HG02852 (cell line): Measurements from ENCODE around the gene WWTR1.

Source experiments
- ATAC-seq: cut with Tn5 transposase; IDR thresholded peaks from one replicate; pipeline ENCODE4 v1.9.1; 2021; ENCODE audit warnings: mild to moderate bottlenecking, moderate library complexity; ENCODE audit not compliant: unreplicated experiment

Gene WWTR1

DNA sequence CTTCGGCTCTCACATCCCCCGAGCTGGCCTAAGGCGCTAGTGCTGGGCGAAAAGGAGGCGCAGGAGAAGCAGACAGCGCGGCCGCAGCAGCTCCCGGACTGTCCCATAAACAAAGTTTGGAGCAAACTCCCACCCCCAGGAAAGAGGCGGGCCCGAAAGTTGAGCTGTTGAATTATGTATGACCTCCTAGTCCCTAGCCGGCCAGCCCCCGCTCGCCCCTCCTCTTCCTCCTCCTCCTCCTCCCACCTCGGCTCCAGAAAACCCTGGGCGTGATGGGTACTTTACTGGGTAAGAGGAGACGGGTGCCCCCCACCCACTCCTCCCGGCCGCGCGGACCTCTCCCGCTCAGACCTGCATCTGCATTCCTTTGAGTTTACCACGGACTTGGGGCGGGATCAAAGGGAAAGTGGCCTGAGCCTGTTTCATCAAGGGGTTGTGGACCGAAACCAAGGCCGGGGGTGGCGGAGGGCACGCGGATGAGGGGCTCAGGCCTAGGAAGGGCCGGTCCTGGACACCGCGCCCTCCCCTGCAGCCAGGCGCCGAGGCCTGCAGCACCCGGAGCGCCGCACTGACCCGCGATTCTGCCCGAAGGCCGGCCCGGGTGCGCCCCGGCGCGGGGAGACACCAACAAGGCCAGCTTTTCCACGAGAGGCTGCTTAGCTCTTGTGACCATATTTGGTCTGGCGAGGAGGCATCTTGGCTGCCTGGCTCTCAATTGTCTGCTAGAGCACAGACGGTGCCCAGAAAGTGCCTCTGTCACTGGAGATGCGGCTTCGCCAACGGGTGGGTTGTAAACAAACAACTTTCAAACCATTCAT, at the start of gene WWTR1:
Gene WWTR1, minus strand, starts transcription at position 100 of the 818 bp plus-strand sequence. CDS start 719 bp downstream, outside the sequence.
- peak; percentile 76 for ATAC-seq

DNA sequence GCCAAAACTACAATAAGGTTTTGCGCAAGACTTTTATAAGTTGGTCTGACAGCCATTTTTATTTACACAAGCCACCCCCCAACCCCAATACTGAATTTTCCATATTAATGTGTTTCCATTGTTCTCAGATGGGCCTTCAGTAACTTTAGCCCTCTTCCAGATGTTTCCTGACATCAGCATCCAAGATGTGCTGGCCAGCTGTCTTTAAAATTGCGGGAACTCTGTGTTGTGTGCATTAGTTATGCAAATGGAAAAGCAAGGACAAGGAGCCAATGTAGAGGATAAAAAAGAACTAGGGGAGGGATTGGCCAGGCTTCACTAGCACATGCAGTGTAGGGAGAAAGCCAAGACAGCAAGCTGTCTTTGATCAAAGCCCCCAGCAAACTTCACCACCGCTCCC, 49.1 kb upstream of the WWTR1 start:
- no peak for ATAC-seq

DNA sequence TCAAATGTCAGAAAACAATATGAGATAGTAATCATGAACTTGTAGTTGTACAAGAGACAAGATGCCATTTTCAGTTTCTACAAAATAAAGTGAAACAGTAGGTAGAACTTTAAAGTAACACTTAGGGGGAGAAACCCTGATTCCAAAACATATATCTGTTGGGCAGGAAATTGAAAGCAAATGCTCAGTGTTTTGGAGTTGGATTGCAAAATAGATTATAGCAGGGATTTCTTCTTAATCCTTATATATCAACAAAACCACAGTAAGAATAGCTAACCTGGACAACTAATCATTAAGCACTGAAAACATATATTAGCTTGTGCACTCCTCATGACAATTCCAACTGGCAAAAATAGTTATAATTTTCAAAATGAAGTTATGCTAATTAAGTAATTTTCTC, 47.6 kb upstream of the WWTR1 start:
- no peak for ATAC-seq

DNA sequence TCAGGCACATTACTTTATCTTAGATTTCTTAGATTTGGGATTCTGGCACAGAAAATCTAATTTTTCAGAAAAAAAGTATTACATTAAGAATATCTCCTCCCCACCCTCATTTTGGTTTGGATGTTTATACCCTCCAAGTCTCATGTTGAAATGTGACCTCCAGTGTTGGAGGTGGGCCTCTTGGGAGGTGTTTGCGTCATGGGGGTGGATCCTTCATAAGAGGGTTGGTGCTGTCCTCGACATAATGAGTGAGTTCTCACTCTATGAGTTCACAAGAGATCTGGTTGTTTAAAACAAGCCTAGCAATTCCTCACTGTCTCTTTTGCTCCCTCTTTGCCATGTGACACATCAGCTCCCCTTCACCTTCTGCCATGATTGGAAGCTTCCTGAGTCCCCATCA, 45.6 kb upstream of the WWTR1 start:
- ATAC-seq, result no peak

DNA sequence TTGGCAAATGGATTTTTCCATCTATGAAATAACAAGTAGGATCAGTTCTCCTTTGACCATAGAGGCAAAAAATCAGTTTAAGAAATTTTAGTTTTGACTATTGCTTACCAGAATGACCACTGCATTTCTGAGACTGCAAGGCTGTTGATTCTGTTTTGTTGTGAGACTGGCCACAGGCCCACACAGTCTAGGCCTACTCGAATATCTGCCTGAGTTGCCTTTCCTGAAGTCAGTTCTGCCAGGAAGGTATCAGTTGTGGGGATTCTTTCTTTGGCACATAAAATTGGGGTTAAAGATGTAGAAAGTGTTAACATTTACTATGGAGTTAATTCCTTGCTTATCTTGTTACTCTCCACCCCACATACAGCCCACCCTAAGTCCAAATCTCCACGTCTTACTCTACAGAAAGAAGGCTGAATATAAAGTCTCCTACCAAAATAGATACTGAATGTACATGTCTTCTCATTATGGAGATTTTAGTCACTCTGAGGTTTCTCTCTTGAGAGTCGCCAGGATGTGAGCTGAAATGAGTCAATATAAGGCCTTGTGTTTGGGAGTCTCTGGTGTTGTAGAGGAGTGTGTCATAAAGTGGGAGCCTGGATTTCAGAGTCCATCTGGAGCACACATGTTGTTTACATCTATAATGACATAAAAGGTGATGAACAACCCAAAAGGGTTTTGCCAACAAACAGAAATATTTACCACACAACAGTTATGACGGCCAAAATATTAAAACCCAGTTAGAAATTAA, 45.0 kb upstream of the WWTR1 start:
- peak; percentile 63 for ATAC-seq

DNA sequence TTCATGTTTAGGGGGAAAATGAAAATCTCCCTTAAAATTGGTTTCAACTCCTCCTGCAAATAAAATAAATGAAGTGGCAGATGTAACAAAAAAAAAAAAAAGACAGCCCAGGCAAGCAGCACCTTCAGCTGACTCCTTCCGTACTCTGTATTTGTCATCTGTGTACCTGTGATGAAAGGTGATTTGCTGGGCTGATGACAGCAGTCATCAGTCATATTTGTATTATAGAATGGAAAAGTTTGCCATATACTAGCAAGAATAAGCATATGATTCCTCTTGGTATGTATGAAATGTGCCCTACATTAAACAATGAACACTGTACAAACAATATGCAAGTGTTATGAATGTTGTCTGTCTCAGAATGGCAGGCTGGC, 44.1 kb upstream of the WWTR1 start:
- peak; percentile 42 for ATAC-seq

DNA sequence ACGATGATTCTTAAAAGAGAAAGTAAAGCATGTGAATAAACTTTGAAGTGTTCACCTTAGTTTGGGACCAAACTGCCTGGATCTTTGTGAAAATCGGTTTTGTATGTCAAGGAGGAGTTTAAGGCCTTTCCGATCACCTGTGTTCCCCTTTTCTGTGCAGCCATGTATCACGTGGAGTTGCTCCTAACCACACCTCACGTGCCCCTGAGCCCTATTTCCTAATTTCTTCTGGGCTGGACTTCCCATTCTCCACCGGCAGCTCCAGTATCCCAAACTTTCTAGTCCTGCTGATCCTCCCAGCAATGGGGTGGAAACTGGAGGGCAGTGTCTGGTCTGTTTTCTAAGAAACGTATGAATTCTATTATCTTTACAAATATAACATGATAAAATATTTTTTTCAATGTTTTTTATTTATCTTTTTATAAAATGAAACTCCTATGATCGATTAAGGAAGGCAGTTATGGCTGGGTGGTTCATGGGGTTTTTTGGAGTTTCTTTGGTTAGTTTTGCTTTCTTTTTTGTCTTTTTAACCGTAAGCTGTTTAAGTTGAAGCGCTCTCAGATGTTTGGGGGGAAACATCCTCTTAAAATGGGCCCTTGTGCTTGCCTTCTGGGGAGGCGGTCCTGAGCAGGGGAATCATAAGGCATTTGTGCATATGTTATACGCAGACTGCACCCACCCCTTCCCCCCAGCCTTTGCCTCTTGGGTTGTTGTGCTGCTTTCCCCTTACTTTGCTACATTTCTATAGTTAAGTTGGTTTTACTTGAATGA, 43.6 kb upstream of the WWTR1 start:
- ATAC-seq, result peak; percentile 35

DNA sequence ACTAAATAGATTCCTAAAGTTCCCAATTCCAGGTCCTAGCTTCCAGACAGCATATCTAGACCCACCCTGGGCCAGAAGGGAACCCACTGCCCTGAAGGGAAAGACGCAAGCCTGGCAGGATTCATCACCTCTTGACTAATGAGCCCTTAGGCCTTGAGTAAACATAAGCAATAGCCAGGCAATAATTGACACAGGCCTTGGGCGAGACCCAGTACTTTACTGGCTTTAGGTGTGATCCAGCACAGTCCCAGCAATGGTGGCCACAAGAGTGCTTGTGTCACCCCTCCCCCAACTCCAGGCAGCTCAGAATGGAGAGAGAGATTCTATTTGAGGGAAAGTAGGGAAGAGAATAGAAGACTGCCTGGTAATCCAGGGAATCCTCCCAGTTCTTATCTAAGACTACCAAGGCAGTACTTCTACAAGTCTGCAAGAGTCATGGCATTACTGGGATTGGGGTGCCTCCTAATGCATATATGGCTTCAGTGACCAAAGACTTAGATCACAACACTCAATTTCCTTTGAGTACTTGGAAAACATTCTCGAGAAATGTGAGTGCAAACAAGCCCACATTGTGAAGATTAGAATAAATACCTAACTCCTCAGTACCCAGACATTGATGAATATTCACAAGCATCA, 30.4 kb upstream of the WWTR1 start:
- ATAC-seq, result no peak

DNA sequence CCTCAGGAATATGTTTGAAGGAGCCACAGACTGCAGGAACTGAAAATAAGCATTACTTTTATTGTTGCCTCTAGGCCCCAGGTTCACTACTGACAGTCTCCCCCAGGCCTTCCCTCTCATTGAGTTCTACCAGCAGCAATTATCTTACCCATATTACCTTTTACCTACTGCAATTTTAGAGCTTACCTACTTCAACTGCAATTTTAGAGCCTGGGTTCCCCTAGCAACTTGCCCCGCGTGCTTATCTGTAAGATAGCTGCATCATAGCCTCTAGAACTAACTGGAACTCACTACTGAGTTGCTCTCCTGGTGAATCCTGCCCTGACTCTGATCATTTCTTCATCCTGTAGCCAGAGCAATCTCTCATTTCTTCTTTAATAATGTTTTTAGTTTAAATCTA, 29.2 kb upstream of the WWTR1 start:
- no peak for ATAC-seq

DNA sequence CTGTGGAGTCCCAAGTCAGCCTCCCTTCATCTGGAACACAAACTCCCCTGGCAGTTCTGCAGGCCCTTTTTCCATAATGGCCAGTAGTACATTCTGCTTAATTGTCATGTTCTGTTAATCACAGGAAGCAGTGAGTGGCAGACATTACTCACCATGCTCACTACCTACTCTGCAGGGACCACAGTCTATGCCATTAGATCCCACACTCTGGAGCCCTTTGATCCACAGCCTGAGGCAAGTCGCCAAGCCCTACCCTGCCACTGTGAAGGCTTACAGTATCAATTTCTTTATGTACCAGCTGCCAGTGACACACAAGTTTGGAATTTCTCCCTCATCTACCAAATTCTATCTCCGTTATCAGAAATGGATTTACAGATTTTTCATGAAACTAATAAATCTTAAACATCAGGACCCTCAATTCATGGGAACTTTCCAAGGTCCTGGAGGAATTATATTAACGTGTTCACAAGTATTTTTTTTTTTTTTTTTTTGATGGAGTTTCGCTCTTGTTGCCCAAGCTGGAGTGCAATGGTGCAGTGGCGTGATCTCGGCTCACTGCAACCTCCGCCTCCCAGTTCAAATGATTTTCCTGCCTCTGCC, 20.6 kb upstream of the WWTR1 start:
- no peak for ATAC-seq

DNA sequence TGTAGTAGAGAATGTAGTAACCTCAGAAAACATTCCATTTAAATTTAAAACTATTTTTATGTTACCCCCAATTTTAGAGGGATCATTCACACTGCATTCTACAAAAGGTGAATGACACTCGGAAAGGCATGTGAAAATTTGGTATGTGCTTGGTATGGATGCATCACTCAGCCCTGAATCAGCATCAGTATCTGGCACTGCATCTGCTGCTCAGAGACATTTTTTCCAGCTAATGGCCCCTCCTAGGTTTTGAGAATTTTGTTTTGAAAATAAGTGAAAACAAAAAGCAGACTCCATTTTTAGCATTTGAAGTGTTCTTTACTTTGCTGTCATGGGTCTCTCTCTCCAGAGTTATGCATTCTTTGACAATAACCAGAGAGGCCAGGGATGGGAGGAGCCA, 15.6 kb upstream of the WWTR1 start:
- no peak for ATAC-seq

DNA sequence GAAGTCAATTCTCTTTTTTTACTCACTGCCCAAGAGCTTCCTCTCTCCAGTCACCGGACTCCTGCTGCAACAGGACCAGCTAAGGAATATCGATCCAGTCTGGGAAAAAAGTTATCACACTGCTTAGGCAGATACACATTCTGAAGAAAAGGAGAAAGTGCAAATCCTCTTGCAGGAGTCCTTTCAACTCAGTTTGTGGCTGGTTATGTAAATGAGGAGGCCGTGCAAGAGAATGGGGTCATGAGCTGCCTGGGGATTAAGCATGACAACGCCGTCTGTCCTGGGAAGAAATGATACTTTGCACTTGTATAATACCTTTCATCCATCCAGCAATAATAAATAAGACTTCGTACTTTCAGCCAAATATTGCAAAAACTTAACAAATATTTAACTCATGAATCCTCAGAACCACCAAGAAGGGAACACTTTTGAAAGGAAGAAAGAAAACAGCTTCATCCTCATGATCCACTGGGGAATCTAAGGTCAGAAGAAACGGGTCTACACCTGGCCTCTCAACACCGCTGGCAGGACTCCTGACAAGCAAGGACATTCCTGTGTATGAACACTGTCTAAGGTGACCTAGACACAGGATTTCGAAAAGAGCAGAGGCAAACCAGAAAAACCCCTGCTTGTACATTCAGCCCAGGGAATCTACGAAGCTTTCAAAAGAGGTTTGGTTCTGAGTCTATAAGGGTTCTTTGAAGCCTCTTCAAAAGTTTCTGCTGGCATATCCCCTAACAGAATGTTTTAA, 13.1 kb upstream of the WWTR1 start:
- ATAC-seq, result peak; percentile 72

DNA sequence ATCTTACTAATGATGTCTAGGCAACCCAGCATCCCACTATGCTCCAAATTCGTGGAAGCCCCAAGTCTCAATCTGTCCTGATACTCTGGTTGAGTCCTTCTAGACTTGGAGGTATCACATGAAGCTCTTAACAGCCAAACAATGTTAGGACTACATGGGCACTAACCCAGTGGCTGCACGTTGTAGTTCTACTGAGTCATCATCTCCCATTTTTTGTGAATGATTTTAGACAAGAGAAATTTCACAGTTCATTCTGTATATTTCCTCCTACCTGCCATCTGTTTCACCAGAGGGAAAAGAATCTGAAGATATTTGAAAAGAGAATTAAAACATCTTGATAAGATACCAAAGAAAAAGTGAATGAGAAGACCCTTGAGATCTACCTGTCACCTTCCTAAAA, 9.8 kb upstream of the WWTR1 start:
- no peak for ATAC-seq

DNA sequence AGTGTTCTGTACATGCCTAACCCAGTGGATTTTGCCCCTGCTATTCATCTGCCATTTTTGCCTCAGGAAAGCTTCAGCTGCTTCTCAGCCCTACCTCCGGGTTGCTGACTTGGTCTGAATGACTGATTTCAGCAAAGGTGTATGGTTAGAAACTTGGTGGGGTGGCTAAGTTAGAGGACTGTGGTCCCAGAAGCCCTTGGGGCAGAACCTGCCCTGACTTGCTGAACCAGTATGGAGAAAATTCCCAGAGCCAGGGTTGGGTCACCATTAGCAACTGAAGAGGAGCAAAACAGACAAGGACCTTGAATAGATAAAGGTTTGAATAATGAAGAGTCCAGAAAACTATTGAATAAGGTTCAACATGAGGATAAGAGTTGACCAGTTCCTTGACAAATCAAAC, 6.1 kb upstream of the WWTR1 start:
- no peak for ATAC-seq

DNA sequence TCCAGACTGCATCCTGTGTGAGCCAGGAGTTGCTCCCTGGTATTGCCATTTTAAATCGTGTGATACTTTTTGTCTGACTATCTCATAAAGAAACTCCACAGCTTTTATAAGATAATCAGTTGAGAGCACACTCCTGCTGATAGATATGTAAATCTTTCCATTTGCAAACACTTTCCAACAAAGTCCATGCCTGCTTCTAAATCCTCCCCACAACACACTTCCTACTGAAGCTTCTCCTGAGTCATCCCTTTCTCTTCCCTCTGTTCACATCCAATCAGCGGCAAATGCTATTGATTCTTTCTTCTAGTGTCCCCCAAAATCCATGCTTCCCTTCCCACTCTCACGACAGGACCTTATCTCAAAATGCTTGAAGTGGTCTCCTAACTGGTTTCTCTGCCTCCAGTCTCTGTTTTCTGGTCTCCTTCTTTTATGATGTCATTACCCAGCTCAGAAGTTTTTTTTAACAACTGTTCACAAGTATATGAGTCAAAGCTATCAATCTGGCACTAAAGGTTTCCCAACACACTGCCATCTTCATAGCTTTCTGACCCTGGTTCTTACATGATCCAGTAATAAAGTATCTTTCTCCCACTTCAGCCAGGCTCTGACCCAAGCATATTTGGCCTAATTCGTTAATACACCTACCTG, 4.5 kb upstream of the WWTR1 start:
- ATAC-seq, result no peak

DNA sequence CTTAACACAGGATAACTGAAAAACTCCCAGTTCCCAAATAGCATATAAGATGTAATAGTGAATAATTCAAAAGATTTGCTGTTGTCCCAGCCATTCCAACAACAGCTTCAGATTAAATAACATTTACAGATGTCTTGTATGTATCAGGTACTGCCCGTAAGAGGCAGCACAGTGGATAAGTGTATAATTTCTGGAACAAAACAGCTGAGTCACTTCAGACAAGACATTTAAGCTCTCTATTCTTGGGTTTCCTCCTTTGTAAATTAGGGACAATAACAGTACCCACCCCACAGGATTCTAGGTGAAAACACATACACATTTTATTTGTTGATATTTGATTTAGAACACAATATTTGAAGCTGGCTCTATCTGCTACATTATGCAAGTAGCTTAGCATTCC, 2.6 kb upstream of the WWTR1 start:
- no peak for ATAC-seq

DNA sequence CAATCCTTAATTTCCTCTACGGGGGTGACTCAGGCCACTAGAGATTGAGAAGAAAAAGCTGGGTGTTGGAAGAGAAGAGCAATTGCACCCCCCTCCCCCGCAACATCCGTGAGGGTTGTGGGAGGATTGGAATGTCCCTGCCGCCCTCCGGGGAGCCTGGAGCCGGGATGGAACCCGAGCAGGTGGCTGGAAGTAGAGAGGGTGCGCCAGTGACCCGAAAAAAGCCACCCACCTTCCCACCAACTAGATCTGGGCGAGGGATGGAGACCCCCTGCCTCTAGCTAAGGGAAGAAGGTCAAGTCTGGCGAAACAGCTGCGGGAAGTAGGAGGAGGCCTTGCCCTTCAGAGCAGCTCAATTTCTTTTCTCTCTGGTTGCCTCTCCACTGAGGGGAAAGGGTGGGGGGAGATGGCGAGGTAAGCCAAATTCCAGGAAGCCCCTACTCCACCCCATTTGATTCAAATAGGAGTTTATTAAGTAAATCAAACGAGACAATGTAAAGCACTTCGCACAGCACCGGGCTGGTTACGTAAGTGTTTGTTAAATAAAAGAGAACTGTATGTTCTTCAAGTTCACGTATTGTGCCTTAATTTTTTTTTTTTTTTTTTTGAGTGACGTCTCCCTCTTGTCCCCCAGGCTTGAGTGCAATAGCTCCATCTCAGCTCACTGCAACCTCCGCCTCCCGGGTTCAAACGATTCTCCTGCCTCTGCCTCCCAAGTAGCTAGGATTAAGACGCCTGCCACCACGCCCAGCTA, 1.1 kb upstream of the WWTR1 start:
- ATAC-seq, result peak; percentile 12

DNA sequence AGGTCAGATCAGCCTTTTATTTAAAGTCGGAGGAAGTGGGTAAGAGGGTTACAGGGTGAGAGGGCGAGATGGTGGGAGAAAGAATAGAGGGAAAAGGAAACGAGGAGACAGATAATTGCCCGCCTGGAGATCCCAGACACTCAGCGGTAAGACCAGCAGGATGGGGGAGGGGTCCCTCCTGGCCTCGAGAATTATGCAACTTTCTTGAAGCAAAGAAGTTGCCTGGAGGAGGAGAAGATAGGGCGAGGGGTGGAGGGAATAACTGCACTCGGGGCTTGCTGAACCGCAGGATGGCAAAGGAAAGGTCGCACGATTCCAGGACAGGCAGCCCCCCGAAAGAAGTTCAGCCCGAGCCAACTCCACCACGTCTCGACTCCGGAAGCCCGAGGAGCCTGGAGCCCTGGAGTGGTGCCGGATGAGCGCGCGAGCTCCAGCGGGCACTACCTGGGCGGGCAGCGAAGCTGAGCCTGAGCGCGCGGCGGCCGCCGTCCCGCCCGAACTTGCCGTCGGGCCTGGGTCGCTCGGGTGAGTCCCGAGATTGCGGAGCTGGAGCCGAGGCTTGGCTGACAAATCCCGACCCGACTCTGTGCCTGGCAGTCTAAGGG, 402 bp downstream of the WWTR1 start:
- no peak for ATAC-seq
